Endothelial cell of umbilical vein (primary cell): Measurements from ENCODE around the gene GRWD1.

Experiments used
- EZH2 ChIP-seq: IDR thresholded peaks from 2 replicates; pipeline ENCODE4 v1.6.1; 2012; ENCODE audit warnings: borderline replicate concordance, low read depth, mild to moderate bottlenecking, moderate library complexity, low read length, inconsistent platforms; ENCODE audit not compliant: severe bottlenecking
- MYC ChIP-seq: IDR thresholded peaks from one replicate; pipeline ENCODE4 v1.6.1; 2011; ENCODE audit warnings: mild to moderate bottlenecking, low read depth, low read length
- POLR2A ChIP-seq: IDR thresholded peaks from 2 replicates; pipeline ENCODE4 v1.6.1; 2012; ENCODE audit warnings: low read depth, mild to moderate bottlenecking, control low read depth, low read length
- POLR2AphosphoS5 ChIP-seq: IDR thresholded peaks from 2 replicates; pipeline ENCODE4 v1.6.1; 2012; ENCODE audit warnings: low read depth, mild to moderate bottlenecking, control low read depth, low read length, moderate library complexity; ENCODE audit not compliant: insufficient read depth
- TF ChIP-seq, protein P1 (sequence below), 2 donors: IDR thresholded peaks; 1 replicate in 1 of 2; 2 replicates in 1 of 2; pipeline ENCODE4 v1.5.1; 2011; ENCODE audit warnings: low read length in 2 of 2, mild to moderate bottlenecking in 2 of 2, moderate library complexity in 2 of 2, control low read depth in 1 of 2, inconsistent platforms in 1 of 2, low read depth in 1 of 2; ENCODE audit not compliant: insufficient read depth in 1 of 2; ENCODE audit errors: extremely low read depth in 1 of 2

- TF ChIP-seq POLR2A (no peak), POLR2AphosphoS5 (no peak), EZH2 (no peak), MYC (no peak)
- TF ChIP-seq, protein P1, sequence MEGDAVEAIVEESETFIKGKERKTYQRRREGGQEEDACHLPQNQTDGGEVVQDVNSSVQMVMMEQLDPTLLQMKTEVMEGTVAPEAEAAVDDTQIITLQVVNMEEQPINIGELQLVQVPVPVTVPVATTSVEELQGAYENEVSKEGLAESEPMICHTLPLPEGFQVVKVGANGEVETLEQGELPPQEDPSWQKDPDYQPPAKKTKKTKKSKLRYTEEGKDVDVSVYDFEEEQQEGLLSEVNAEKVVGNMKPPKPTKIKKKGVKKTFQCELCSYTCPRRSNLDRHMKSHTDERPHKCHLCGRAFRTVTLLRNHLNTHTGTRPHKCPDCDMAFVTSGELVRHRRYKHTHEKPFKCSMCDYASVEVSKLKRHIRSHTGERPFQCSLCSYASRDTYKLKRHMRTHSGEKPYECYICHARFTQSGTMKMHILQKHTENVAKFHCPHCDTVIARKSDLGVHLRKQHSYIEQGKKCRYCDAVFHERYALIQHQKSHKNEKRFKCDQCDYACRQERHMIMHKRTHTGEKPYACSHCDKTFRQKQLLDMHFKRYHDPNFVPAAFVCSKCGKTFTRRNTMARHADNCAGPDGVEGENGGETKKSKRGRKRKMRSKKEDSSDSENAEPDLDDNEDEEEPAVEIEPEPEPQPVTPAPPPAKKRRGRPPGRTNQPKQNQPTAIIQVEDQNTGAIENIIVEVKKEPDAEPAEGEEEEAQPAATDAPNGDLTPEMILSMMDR (IDR thresholded peaks at IDR 0.05; ENCODE audit: extremely low read depth in 1 of 2, insufficient read depth in 1 of 2, low read depth in 1 of 2, low read length in 2 of 2), result no peak
These were observed 26.4 kb upstream of the GRWD1 start for GRCh38 chr19:48419158-48419920.
